Keratinocyte (primary cell): ENCODE results near the gene KRTAP10-8.

Experiments
- CTCF ChIP-seq, 3 experiments: IDR thresholded peaks in 1 of 3; conservative IDR thresholded peaks in 1 of 3; optimal IDR thresholded peaks in 1 of 3; 2 replicates in 2 of 3; 3 replicates in 1 of 3; pipeline versions ENCODE3 to v1.5.1; 2011; ENCODE audit warnings: low read length in 3 of 3, mild to moderate bottlenecking in 3 of 3, moderate library complexity in 2 of 3, control low read depth in 1 of 3, inconsistent platforms in 1 of 3; ENCODE audit not compliant: insufficient read depth in 2 of 3; ENCODE audit errors: extremely low read depth in 1 of 3
- EZH2 ChIP-seq: IDR thresholded peaks from one replicate; pipeline ENCODE4 v1.6.1; 2012; ENCODE audit warnings: inconsistent platforms, mild to moderate bottlenecking, low read length, moderate library complexity

DNA sequence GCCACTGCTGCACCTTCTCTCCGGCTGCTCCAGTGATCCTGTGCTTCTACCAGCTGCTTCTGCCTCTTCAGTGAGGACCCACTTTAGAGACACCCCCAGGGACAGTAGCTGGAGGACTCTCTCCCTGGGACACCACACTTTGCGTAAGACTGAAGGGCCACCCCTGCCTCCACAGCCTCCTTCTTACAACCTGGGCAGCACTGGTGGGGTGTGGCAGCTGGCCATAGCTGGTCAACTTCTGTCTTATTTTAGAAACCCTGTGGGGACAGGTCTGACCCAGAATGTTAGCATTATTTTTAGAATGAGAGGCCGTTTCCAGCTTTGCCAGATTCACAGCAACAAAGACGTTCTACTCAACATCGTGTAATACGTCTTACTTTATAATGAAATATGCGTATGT lies 13.9 kb downstream of the KRTAP10-8 start:
- TF ChIP-seq EZH2 (no peak), CTCF (optimal IDR thresholded peaks at IDR 0.05 in 1 of 3, IDR thresholded peaks at IDR 0.05 in 1 of 3, conservative IDR thresholded peaks at IDR 0.05 in 1 of 3; ENCODE audit: extremely low read depth in 1 of 3, insufficient read depth in 2 of 3, low read length in 3 of 3) (no peak)
